Fibroblast of pulmonary artery (primary cell): ENCODE data around the gene PPP1CC.

Source experiments
- DNase-seq: peaks from one replicate; pipeline ENCODE4 v3.0.0-alpha.2; 2010; ENCODE audit warnings: low read depth
- H3K4me3 ChIP-seq: replicated peaks from 2 replicates; pipeline ENCODE4 v1.5.1; 2011; ENCODE audit warnings: low read depth, mild to moderate bottlenecking, control low read depth, low read length, moderate library complexity
- TF ChIP-seq, protein P1 (sequence below): IDR thresholded peaks from 2 replicates; pipeline ENCODE4 v1.5.1; 2011; ENCODE audit warnings: mild to moderate bottlenecking, control low read depth, low read length, inconsistent platforms; ENCODE audit errors: missing control alignments

The PPP1CC gene

DNA sequence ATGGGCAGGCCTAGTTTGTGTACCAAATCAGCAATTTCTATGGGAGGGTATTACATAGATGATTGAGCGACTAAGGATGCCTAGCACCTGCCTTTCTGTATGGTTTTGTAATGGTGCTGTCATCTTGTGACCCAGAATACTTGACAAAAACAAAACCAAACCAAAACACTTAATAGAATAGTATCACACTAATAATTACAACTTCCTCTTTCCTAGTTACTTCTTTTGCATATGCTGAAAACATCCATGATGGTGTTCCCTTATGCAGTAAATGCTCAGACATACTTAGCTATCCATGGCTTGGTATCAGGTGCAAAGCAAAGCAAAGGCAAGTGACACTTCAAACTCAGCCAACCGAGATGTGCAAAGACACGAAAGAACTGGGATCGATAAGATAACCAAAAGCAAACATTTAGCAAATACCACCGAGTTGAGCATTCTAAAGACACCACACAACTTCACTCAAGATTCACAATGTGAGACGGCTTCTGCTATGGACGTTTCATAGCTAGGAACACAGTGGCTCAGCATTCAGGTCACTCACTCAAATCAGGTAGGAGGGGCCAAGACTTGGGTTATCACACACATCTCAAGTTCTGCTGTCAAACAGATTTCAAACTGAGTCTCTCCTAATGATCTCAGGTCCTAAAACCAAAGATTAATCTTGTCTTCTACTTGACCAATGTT is 24.3 kb downstream of the PPP1CC start:
- TF ChIP-seq, protein P1, sequence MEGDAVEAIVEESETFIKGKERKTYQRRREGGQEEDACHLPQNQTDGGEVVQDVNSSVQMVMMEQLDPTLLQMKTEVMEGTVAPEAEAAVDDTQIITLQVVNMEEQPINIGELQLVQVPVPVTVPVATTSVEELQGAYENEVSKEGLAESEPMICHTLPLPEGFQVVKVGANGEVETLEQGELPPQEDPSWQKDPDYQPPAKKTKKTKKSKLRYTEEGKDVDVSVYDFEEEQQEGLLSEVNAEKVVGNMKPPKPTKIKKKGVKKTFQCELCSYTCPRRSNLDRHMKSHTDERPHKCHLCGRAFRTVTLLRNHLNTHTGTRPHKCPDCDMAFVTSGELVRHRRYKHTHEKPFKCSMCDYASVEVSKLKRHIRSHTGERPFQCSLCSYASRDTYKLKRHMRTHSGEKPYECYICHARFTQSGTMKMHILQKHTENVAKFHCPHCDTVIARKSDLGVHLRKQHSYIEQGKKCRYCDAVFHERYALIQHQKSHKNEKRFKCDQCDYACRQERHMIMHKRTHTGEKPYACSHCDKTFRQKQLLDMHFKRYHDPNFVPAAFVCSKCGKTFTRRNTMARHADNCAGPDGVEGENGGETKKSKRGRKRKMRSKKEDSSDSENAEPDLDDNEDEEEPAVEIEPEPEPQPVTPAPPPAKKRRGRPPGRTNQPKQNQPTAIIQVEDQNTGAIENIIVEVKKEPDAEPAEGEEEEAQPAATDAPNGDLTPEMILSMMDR: no peak
- DNase-seq: no peak
- no peak overlapping the region for H3K4me3 ChIP-seq

DNA sequence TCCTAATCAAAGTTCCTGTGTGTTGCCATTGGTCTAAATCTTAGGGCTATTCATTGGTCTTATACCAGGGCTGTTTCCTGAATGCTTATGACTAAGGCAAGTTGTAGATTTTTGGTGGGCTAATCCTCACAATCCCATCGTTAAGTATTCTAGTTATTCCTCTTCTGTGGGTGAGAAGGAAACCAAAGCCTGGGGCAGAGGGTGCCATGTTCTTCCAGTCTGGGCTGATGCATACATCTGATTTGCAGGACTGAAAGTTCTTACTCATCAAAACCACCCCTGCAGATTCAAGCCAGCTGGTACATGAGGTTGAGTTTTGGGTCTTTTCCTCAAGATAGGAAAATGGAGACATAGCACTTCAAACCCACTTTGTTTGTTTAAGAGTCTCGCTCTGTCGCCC is 25.7 kb downstream of the PPP1CC start:
- TF ChIP-seq, protein P1: no peak
- no peak for DNase-seq
- H3K4me3 ChIP-seq: no peak overlapping the region

DNA sequence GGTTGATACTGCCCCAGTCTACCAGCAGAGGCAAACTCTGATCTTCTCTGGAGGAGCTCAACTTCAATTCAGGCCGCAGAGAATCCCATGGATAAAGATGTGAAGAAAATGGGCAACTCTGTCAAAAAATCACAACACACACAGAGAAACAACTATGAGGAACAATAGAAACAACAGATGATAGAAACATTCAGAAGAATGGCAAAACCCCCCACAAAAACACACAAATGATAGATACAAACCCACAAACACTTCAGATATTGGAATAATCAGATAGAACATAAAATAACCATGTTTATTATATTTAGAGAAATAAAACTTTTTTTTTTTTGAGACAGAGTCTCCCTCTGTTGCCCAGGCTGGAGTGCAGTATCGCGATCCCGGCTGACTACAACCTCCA is 33.8 kb downstream of the PPP1CC start:
- DNase-seq: no peak
- TF ChIP-seq, protein P1: no peak
- H3K4me3 ChIP-seq: no peak overlapping the region

DNA sequence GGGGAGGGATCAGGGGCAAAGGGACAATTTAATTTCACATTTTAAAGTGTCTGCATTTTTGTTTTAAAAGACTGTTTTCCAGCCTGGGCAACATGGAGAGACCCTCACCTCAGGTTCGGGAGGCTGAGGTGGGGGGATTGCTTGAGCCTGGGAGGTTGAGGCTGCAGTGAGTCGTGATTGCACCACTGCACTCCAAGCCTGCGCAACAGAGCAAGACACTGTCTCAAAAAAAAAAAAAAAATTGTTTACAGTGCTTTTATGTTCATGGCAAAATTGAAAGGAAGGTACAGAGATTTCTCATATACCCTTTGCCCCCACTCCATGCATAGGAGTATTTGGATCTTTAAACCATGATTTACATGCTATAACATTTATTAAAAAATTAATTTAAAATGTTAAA is 37.4 kb downstream of the PPP1CC start:
- no peak for DNase-seq
- H3K4me3 ChIP-seq: no peak overlapping the region
- TF ChIP-seq, protein P1: no peak

DNA sequence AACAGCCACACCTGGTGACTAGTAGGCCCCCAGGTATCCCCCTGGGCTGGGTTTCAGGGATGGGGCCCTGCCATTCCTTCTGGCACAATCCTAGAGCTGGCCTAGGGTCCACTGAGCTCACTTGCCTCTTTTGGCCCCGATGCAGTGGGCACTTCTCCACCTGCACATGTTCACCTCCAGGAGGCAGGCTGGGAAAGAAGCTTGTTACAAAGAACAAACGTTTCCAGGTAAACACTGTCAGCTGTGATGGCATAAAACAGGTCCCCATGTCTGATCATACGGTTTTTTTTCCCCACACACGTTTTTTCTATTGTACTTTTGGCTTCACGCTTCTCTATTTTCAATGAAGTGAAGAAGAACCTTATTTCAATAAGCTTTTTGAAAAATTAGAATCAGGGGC is 37.9 kb downstream of the PPP1CC start:
- TF ChIP-seq, protein P1: peak; percentile 23
- no peak for DNase-seq
- no peak overlapping the region for H3K4me3 ChIP-seq

DNA sequence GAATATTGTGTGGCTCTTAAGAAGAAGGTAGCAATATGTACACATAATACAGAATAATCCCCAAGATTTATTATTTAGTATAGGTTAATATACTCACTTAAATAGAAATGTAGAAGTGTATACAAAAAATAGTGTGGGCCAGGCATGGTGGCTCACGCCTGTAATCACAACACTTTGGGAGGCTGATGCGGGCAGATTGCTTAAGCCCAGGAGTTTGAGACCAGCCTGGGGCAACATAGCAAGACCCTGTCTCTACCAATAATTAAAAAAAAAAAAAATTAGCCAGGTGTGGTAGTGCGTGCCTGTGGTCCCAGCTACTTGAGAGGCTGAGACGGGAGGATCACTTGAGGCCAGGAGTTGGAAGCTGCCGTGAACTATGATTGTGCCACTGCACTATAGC is 38.5 kb downstream of the PPP1CC start:
- DNase-seq: no peak
- H3K4me3 ChIP-seq: no peak overlapping the region
- TF ChIP-seq, protein P1: no peak

DNA sequence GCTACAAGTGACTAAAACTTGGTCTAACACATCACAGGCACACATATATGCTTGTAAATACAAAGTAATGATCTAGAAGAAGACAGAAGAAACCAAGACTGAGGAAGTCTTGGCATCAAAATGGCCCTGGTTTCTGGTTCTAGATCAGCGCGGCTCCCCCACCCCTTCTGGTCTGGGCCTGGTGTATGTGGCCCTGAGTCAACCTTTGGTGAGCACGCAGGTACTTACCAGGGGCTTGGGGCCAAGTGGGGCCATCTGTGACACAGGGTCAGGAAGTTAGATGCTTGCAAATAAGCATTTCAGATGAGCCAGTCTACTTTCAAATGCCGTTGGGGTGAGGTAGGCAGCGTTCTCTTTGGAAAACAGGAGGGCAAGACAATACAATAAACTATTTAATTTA is 40.6 kb downstream of the PPP1CC start:
- no peak overlapping the region for H3K4me3 ChIP-seq
- TF ChIP-seq, protein P1: no peak
- no peak for DNase-seq
